HEK293T (cell line): Measurements from ENCODE around the gene MPO.

Experiments
- ARNT ChIP-seq: fragments of 450-650 bp; IDR thresholded peaks from 2 replicates; pipeline ENCODE4 v1.6.1; 2017; ENCODE audit warnings: mild to moderate bottlenecking
- BHLHE40 ChIP-seq: fragments of 450-650 bp; IDR thresholded peaks from 2 replicates; pipeline ENCODE4 v1.6.1; 2016; ENCODE audit warnings: mild to moderate bottlenecking, moderate library complexity, borderline replicate concordance
- ELF4 ChIP-seq: fragments of 450-650 bp; IDR thresholded peaks from 2 replicates; pipeline ENCODE4 v1.6.1; 2017; ENCODE audit warnings: antibody characterized with exemption
- FOXK2 ChIP-seq: fragments of 450-650 bp; IDR thresholded peaks from 2 replicates; pipeline ENCODE4 v1.6.1; 2016; ENCODE audit warnings: mild to moderate bottlenecking
- FOXM1 ChIP-seq: fragments of 450-650 bp; IDR thresholded peaks from 2 replicates; pipeline ENCODE4 v1.6.1; 2017; ENCODE audit warnings: mild to moderate bottlenecking, borderline replicate concordance
- HDGF ChIP-seq: fragments of 450-650 bp; IDR thresholded peaks from 2 replicates; pipeline ENCODE4 v1.6.1; 2017; ENCODE audit warnings: antibody characterized with exemption, borderline replicate concordance
- NFRKB ChIP-seq: fragments of 450-650 bp; IDR thresholded peaks from 2 replicates; pipeline ENCODE4 v1.6.1; 2016; ENCODE audit warnings: mild to moderate bottlenecking, moderate library complexity
- SP1 ChIP-seq: fragments of 450-650 bp; IDR thresholded peaks from 2 replicates; pipeline ENCODE4 v1.6.1; 2017
- SUZ12 ChIP-seq: fragments of 450-650 bp; IDR thresholded peaks from 2 replicates; pipeline ENCODE4 v1.6.1; 2016; ENCODE audit warnings: mild to moderate bottlenecking

- TF ChIP-seq BHLHE40 (no peak), FOXM1 (no peak), ARNT (no peak), ELF4 (no peak), SUZ12 (no peak), SP1 (no peak), NFRKB (no peak), FOXK2 (no peak), HDGF (no peak)
Measured at GRCh38 chr17:58301504-58302150, 20.9 kb upstream of the MPO start.
